Chondrocyte (in vitro differentiated cells): ENCODE data around the gene LRRC8E. TPM values are rescaled to one million over a fixed set of nuclear protein-coding genes. Genes with fewer than 3 reads are reported as not detected.
A peak's percentile ranks its signal among the peaks of the same experiment; 100 is the strongest.

Experiments used
- DNase-seq: peaks from one replicate; pipeline ENCODE4 v3.0.0; 2021; ENCODE audit warnings: mixed read lengths, low spot score
- H3K27ac Mint-ChIP-seq: one replicate; pipeline ENCODE4 v1.8.0; 2021; ENCODE audit warnings: mild to moderate bottlenecking, moderate library complexity, mixed read lengths; ENCODE audit not compliant: unreplicated experiment
- H3K27me3 Mint-ChIP-seq: 2 replicates; pipeline ENCODE4 v1.8.0; 2021; ENCODE audit warnings: low read depth, mixed read lengths
- H3K36me3 Mint-ChIP-seq: 2 replicates; pipeline ENCODE4 v1.8.0; 2021; ENCODE audit warnings: low read depth, mixed read lengths
- H3K4me1 Mint-ChIP-seq: 2 replicates; pipeline ENCODE4 v1.8.0; 2021; ENCODE audit warnings: low read depth, mild to moderate bottlenecking, mixed read lengths
- H3K4me3 Mint-ChIP-seq: one replicate; pipeline ENCODE4 v1.8.0; 2021; ENCODE audit warnings: mild to moderate bottlenecking, moderate library complexity, mixed read lengths; ENCODE audit not compliant: unreplicated experiment
- H3K9me3 Mint-ChIP-seq: 2 replicates; pipeline ENCODE4 v1.8.0; 2021; ENCODE audit warnings: low read depth, mixed read lengths
- total RNA-seq: library from RNA; stranded (reverse); gene quantifications from 3 replicates; pipeline ENCODE4 v1.2.1, GENCODE V29; 2021
- TF ChIP-seq, protein P1 (sequence below): fragments of 200-600 bp; sonication (generic); IDR thresholded peaks from 2 replicates; pipeline ENCODE4 v1.5.0; 2021; ENCODE audit warnings: antibody characterized with exemption, mild to moderate bottlenecking, moderate library complexity

The LRRC8E gene
- total RNA-seq, 1 donor from 2014 or later, result 6.9 TPM

DNA sequence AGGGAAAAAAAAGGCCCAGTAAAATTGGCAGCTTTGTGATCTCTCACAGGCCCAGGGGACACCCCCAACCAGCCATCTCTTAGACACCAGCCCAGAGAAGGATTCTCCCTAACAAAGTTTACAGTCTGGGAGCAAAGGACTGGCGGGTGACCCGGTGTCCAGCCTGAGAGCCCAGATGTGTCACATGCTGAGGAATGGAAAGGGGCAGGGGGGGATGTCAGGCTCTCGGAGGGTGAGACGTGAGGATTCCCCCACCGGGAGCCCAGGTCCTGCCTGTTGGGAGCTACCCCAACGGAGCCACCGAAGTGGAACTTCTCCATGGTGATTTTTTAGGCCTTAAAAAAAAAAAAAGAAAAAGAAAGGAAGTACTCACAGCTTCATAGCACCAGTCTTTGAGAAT is 42.5 kb downstream of the LRRC8E start:
- peak overlapping the region; percentile 100 for H3K27ac Mint-ChIP-seq
- no peaks in the 10 kb centered on the region for H3K27me3 Mint-ChIP-seq
- DNase-seq, result no peak
- H3K36me3 Mint-ChIP-seq, result peaks cover 9% of the 10 kb centered on the region
- no peaks in the 10 kb centered on the region for H3K9me3 Mint-ChIP-seq
- no peak overlapping the region for H3K4me3 Mint-ChIP-seq
- H3K4me1 Mint-ChIP-seq, result peaks cover 28% of the 10 kb centered on the region
- TF ChIP-seq, protein P1, sequence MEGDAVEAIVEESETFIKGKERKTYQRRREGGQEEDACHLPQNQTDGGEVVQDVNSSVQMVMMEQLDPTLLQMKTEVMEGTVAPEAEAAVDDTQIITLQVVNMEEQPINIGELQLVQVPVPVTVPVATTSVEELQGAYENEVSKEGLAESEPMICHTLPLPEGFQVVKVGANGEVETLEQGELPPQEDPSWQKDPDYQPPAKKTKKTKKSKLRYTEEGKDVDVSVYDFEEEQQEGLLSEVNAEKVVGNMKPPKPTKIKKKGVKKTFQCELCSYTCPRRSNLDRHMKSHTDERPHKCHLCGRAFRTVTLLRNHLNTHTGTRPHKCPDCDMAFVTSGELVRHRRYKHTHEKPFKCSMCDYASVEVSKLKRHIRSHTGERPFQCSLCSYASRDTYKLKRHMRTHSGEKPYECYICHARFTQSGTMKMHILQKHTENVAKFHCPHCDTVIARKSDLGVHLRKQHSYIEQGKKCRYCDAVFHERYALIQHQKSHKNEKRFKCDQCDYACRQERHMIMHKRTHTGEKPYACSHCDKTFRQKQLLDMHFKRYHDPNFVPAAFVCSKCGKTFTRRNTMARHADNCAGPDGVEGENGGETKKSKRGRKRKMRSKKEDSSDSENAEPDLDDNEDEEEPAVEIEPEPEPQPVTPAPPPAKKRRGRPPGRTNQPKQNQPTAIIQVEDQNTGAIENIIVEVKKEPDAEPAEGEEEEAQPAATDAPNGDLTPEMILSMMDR, result no peak

DNA sequence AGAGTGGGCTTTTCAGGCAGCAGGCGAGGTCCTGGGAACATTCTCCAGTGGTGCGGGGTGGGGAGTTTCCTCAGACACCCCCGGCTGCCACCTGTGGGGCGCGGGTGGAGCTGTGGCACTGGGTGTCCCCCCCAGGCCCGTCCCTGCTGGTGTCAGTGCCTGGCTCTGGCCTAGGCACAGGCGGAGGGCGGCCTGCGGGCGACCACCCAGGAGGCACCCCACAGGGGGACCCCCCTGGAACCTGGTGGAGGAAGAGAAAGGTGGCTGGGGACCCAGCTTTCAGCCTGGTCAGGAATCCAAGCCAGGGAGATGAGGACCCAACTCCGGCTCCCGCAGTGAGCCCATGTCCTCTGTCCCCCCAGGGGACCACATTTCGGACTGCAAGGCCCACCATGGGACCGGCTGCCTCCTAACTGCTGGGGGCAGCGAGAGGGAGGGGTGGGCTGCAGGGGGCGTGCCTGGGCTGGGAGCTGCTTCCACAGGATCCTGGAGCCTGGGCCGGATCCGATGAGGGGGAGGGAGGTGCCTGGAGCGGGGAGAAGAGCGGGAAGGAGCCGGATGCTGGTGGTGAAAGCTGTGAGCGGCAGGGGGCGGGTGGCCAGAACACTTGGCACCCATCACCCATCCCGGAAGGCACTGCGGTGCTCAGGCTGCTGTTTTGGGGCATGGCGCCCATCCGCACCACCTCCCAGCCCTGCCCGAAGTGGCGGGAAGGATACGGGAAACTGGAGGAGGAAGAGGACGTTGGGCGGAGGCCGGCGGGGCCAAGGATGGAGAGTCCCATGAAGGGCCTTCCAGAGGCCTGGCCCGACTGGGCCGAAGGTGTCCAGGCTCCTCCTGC is 43.1 kb downstream of the LRRC8E start:
- Mint-ChIP-seq H3K27me3 (no peaks in the 10 kb centered on the region), H3K4me1 (peaks cover 26% of the 10 kb centered on the region), H3K4me3 (no peak overlapping the region), H3K9me3 (no peaks in the 10 kb centered on the region), H3K27ac (peak overlapping the region; percentile 100), H3K36me3 (peaks cover 9% of the 10 kb centered on the region)
- TF ChIP-seq, protein P1, result no peak
- DNase-seq, result peak; percentile 92

DNA sequence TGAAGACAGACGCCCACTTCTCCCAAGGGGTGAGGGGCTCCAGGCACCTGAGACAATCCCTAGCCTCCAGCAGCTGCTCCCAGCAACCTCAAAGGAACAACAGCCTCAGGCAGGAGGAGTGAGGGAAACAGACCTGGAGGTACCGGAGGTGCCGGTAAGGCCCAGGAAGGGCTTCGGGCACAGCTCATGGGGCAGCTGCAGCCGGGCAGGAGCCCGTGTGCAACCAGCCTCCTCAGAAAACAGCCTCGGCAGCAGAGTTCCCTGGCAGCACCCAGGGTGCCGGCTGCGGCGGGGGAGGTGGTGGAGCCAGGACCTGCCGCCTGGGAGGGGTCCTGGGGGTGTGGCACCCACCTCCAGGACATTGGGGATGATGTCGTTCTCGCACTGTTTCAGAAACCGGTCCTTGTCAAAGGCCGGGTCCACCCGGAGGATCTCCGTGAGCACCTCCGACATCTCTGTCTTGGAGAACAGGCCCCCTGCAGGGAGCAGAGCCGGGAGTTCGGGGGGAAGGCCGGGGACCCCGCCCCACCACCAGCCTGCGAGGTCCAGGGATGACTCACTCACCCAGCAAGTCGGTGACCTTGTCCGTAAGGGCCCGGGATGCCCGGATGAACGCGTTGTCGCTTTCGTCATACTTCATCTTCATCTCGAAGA is 44.1 kb downstream of the LRRC8E start:
- DNase-seq, result peak; percentile 90
- Mint-ChIP-seq H3K9me3 (no peaks in the 10 kb centered on the region), H3K27ac (no peak overlapping the region), H3K27me3 (no peaks in the 10 kb centered on the region), H3K4me1 (peaks cover 23% of the 10 kb centered on the region), H3K4me3 (no peak overlapping the region), H3K36me3 (peaks cover 9% of the 10 kb centered on the region)
- TF ChIP-seq, protein P1, result no peak

DNA sequence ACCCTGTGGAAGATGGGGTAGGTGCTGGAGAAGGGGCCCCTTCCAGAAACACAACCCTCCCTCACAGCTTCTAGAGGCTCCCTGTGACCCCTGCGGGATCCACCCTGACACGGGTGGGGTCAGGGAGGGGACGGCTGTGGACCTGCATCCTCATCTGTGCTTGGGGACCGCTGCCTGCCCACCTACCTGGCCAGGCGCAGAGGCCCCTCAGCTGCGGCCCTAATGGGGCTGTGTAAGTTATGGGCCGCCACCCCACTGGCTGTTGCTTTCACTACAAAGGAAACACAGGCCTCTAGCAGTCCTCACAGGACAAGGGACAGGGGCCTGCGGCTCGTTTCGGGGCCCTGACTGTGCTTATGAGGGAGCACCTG is 44.6 kb downstream of the LRRC8E start:
- Mint-ChIP-seq H3K4me3 (no peak overlapping the region), H3K27ac (no peak overlapping the region), H3K36me3 (peaks cover 10% of the 10 kb centered on the region), H3K9me3 (no peaks in the 10 kb centered on the region), H3K4me1 (peaks cover 22% of the 10 kb centered on the region), H3K27me3 (no peaks in the 10 kb centered on the region)
- TF ChIP-seq, protein P1, result no peak
- no peak for DNase-seq

DNA sequence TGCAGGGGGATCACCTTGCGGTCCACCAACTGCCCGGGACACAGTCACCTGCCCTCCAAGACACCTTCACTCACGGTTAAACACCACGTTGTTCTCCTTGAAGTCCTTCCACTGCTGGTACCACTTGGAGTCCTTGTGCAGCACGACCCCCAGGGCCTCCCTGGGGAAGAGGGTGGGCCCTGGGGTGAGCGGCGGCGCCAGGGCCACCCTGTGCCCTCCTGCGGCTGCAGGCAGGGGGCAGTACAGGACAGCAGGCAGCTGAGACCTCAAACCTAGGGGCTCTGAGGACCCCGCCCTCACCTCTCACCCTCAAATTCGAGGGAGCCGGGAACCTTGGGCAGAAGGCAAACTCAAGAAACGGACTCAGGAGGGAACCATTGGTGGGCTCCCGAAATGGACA is 45.1 kb downstream of the LRRC8E start:
- H3K4me1 Mint-ChIP-seq, result peaks cover 17% of the 10 kb centered on the region
- TF ChIP-seq, protein P1, result peak; percentile 64
- H3K4me3 Mint-ChIP-seq, result no peak overlapping the region
- no peak overlapping the region for H3K27ac Mint-ChIP-seq
- no peaks in the 10 kb centered on the region for H3K27me3 Mint-ChIP-seq
- H3K36me3 Mint-ChIP-seq, result peaks cover 11% of the 10 kb centered on the region
- DNase-seq, result no peak
- H3K9me3 Mint-ChIP-seq, result no peaks in the 10 kb centered on the region
